ENCODE data around the gene CLDN20. TPM values are rescaled to one million over a fixed set of nuclear protein-coding genes. Genes with fewer than 3 reads are reported as not detected.

The CLDN20 gene
- total and polyA plus RNA-seq, 2 of the 8 experiments (the other 6 are each of a cell fraction or from before 2014, with no cell fraction given) = not detected

GRCh38 chr6:155223646-155224451 is 40.0 kb upstream of the CLDN20 start:
- no peak for DNase-seq (ENCODE audit: low read depth in 1 of 2, low spot score in 2 of 2)
- Histone ChIP-seq H3K9ac (replicated peaks in 1 of 4; ENCODE audit: extremely low read depth in 1 of 4, low read depth in 3 of 4, low read length in 3 of 4) (no peak overlapping the region), H3K27me3 (replicated peaks in 1 of 4; ENCODE audit: control insufficient read depth in 3 of 4, extremely low read depth in 1 of 4, insufficient read depth in 3 of 4, low read length in 3 of 4) (no peaks in the 10 kb centered on the region), H2BK12ac (ENCODE audit: low read depth, low read length) (no peak overlapping the region), H2BK20ac (ENCODE audit: low read length) (no peak overlapping the region), H2AFZ (ENCODE audit: low read length) (no peak overlapping the region), H3K79me1 (ENCODE audit: low read depth, low read length) (no peaks in the 10 kb centered on the region), H3K56ac (replicated peaks; ENCODE audit: insufficient read length, low read depth, low read length) (no peak overlapping the region), H3K79me2 (ENCODE audit: control insufficient read depth in 1 of 2, insufficient read depth in 2 of 2, low read length in 2 of 2) (no peaks in the 10 kb centered on the region), H3K14ac (ENCODE audit: insufficient read length) (no peak overlapping the region), H2BK120ac (replicated peaks; ENCODE audit: low read depth, low read length) (no peak overlapping the region), H2AK5ac (ENCODE audit: low read depth, low read length) (no peak overlapping the region), H3K36me3 (ENCODE audit: control insufficient read depth in 2 of 4, insufficient read depth in 4 of 4, low read length in 3 of 4) (no peaks in the 10 kb centered on the region), H2BK15ac (ENCODE audit: low read length) (no peak overlapping the region), H4K20me1 (replicated peaks in 1 of 2; ENCODE audit: control insufficient read depth in 1 of 2, insufficient read depth in 2 of 2, low read length in 2 of 2) (no peaks in the 10 kb centered on the region), H3K4me2 (ENCODE audit: insufficient read depth in 1 of 2, low read depth in 2 of 2, low read length in 2 of 2) (no peak overlapping the region), H3K4me1 (replicated peaks in 1 of 4; ENCODE audit: control insufficient read depth in 3 of 4, insufficient read depth in 4 of 4, low read length in 3 of 4) (peaks cover 0 to 9% (median 4%) of the 10 kb centered on the region in 4 experiments; a peak in 4 of 7 replicates), H2BK5ac (ENCODE audit: low read depth, low read length) (no peak overlapping the region), H3K23me2 (ENCODE audit: low read depth, low read length) (no peaks in the 10 kb centered on the region), H3K4me3 (ENCODE audit: extremely low read depth in 1 of 4, insufficient read depth in 2 of 4, low read depth in 3 of 4, low read length in 4 of 4) (no peak overlapping the region), H3K27ac (ENCODE audit: low read depth, low read length) (no peak overlapping the region), H4K8ac (ENCODE audit: extremely low read depth, insufficient read depth, low read length) (no peak overlapping the region), H3K4ac (replicated peaks; ENCODE audit: insufficient read length, low read depth, low read length) (no peak overlapping the region), H3K23ac (ENCODE audit: insufficient read length) (no peak overlapping the region), H4K5ac (ENCODE audit: insufficient read length, low read depth, low read length) (no peak overlapping the region), H4K91ac (replicated peaks; ENCODE audit: insufficient read length, low read length) (no peak overlapping the region), H3K18ac (ENCODE audit: extremely low read depth, low read length) (no peak overlapping the region), H3K9me3 (ENCODE audit: insufficient read depth in 2 of 2, low read depth in 1 of 2, low read length in 1 of 2) (no peaks in the 10 kb centered on the region)
- CTCF ChIA-PET (ENCODE audit: partially characterized antibody) = interaction anchor here (0.6 to 2.1 kb wide), 8 partner anchors 13 to 354 kb away, joined by 3 to 8 read pairs (median 4); no protein-coding TSS in a partner anchor
- no peak for FAIRE-seq
- no peak for TF ChIP-seq TAF1 (IDR thresholded peaks at IDR 0.05; ENCODE audit: low read depth, low read length)
- no peak for TF ChIP-seq TEAD4 (IDR thresholded peaks at IDR 0.05; ENCODE audit: low read depth, low read length)
- no peak for TF ChIP-seq POLR2AphosphoS5 (IDR thresholded peaks at IDR 0.05; ENCODE audit: low read depth, low read length)
- no peak for TF ChIP-seq SIX5 (IDR thresholded peaks at IDR 0.05; ENCODE audit: low read depth, low read length)
- TF ChIP-seq EGR1 (IDR thresholded peaks at IDR 0.05; ENCODE audit: borderline replicate concordance, low read depth, low read length) = no peak
- no peak for TF ChIP-seq RXRA (IDR thresholded peaks at IDR 0.05; ENCODE audit: insufficient read depth, low read depth, low read length)
- TF ChIP-seq SP1 (IDR thresholded peaks at IDR 0.05; ENCODE audit: low read depth, low read length) = no peak
- no peak for TF ChIP-seq HDAC2 (IDR thresholded peaks at IDR 0.05; ENCODE audit: borderline replicate concordance in 1 of 2, low read depth in 2 of 2, low read length in 2 of 2)
- no peak for TF ChIP-seq MAFK (IDR thresholded peaks at IDR 0.05; ENCODE audit: low read depth, low read length)
- no peak for TF ChIP-seq ZNF274 (IDR thresholded peaks at IDR 0.05; ENCODE audit: borderline replicate concordance, extremely low read depth, low read length)
- TF ChIP-seq EZH2 (IDR thresholded peaks at IDR 0.05; ENCODE audit: low read depth, low read length, severe bottlenecking) = no peak
- TF ChIP-seq SIRT6 (IDR thresholded peaks at IDR 0.05; ENCODE audit: low read length) = no peak
- TF ChIP-seq FOSL1 (IDR thresholded peaks at IDR 0.05; ENCODE audit: insufficient read depth, low read depth, low read length) = no peak
- WGBS, 2 experiments (ENCODE audit: extremely low coverage in 1 of 2, insufficient coverage in 1 of 2, insufficient read length in 1 of 2, insufficient replicate concordance in 2 of 2, low coverage in 1 of 2, low lambda C conversion rate in 2 of 2, missing lambda C conversion rate in 1 of 2) = 71% methylated on average over 12 of the region's 12 CpGs; no CpG with 5 or more reads in 1 of the 2 experiments
- POLR2A ChIA-PET (ENCODE audit: partially characterized antibody) = no interaction called here

All from H1 (cell line).